Ascending aorta (tissue), 2 donors: ENCODE data around the gene FLNA. TPM values are rescaled to one million over a fixed set of nuclear protein-coding genes. Genes with fewer than 3 reads are reported as not detected.

Experiments
- DNase-seq, 2 donors: peaks; one replicate each; pipeline ENCODE4 v3.0.0-alpha.2; 2019; ENCODE audit warnings: low spot score in 2 of 2
- H3K27ac ChIP-seq, 2 donors: fragments of 200-600 bp; sonication (generic); one replicate each; pipeline ENCODE4 v1.5.1; 2016 to 2017; ENCODE audit warnings: mild to moderate bottlenecking in 1 of 2
- H3K27me3 ChIP-seq: fragments of 200-600 bp; sonication (generic); one replicate; pipeline ENCODE4 v1.5.1; 2017
- H3K36me3 ChIP-seq, 2 donors: fragments of 200-600 bp; sonication (generic); one replicate each; pipeline ENCODE4 v1.5.1; 2016
- H3K4me1 ChIP-seq, 2 donors: fragments of 200-600 bp; sonication (generic); one replicate each; pipeline ENCODE4 v1.5.1; 2016 to 2017; ENCODE audit warnings: mild to moderate bottlenecking in 1 of 2
- H3K4me3 ChIP-seq, 2 donors: fragments of 200-600 bp; sonication (generic); one replicate each; pipeline ENCODE4 v1.5.1; 2016 to 2017; ENCODE audit warnings: mild to moderate bottlenecking in 1 of 2
- H3K9me3 ChIP-seq, 2 donors: fragments of 200-600 bp; sonication (generic); one replicate each; pipeline ENCODE4 v1.5.1; 2016
- CTCF ChIP-seq, 3 experiments: fragments of 200-600 bp in 2 of 3; fragments of 450-650 bp in 1 of 3; sonication (generic) in 2 of 3; IDR thresholded peaks; one replicate each; pipeline ENCODE4 v1.5.1; 2016 to 2019; ENCODE audit warnings: antibody characterized with exemption in 3 of 3, mild to moderate bottlenecking in 1 of 3, moderate library complexity in 1 of 3
- intact Hi-C: fragments of 100-400 bp; cut with DNase I; formaldehyde crosslinking; loops from one replicate; pipeline ENCODE4 v1.15.1; 2023
- total RNA-seq: library from RNA; depleted of rRNA; stranded (reverse); fragments of >200 nt; gene quantifications from one replicate; pipeline ENCODE4 v1.1.0, GENCODE V29; 2016

The FLNA gene
- total RNA-seq, 1 donor from 2014 or later = 6,152 TPM

- TF ChIP-seq CTCF (IDR thresholded peaks at IDR 0.05) = no peak
- Histone ChIP-seq H3K36me3 (no peaks in the 10 kb centered on the region), H3K4me3 (no peak overlapping the region), H3K9me3 (no peaks in the 10 kb centered on the region), H3K27me3 (no peaks in the 10 kb centered on the region), H3K27ac (no peak overlapping the region), H3K4me1 (no peaks in the 10 kb centered on the region)
- no peak for DNase-seq
- intact Hi-C loops = no loop called here
Observed at GRCh38 chrX:154334496-154334895, 39.9 kb downstream of the FLNA start.

GRCh38 chrX:154333837-154334271, 40.6 kb downstream of the FLNA start:
- no peak overlapping the region for H3K27ac ChIP-seq
- H3K9me3 ChIP-seq = no peaks in the 10 kb centered on the region
- no peak for TF ChIP-seq CTCF (IDR thresholded peaks at IDR 0.05)
- no peaks in the 10 kb centered on the region for H3K27me3 ChIP-seq
- H3K4me3 ChIP-seq = no peak overlapping the region
- no peak for DNase-seq
- intact Hi-C loops = no loop called here
- no peaks in the 10 kb centered on the region for H3K4me1 ChIP-seq
- H3K36me3 ChIP-seq = no peaks in the 10 kb centered on the region

GRCh38 chrX:154333116-154333515, 41.3 kb downstream of the FLNA start:
- H3K36me3 ChIP-seq = no peaks in the 10 kb centered on the region
- TF ChIP-seq CTCF (IDR thresholded peaks at IDR 0.05) = no peak
- H3K4me1 ChIP-seq = no peaks in the 10 kb centered on the region
- no peaks in the 10 kb centered on the region for H3K27me3 ChIP-seq
- no peaks in the 10 kb centered on the region for H3K9me3 ChIP-seq
- no peak overlapping the region for H3K27ac ChIP-seq
- intact Hi-C loops = no loop called here
- H3K4me3 ChIP-seq = no peak overlapping the region
- no peak for DNase-seq

GRCh38 chrX:154332561-154332960, 41.9 kb downstream of the FLNA start:
- Histone ChIP-seq H3K27ac (no peak overlapping the region), H3K4me3 (no peak overlapping the region), H3K36me3 (no peaks in the 10 kb centered on the region), H3K9me3 (no peaks in the 10 kb centered on the region), H3K4me1 (no peaks in the 10 kb centered on the region), H3K27me3 (no peaks in the 10 kb centered on the region)
- no peak for TF ChIP-seq CTCF (IDR thresholded peaks at IDR 0.05)
- DNase-seq = no peak
- intact Hi-C loops = no loop called here

GRCh38 chrX:154329294-154329693, 45.1 kb downstream of the FLNA start:
- intact Hi-C loops = no loop called here
- no peaks in the 10 kb centered on the region for H3K27me3 ChIP-seq
- H3K36me3 ChIP-seq = no peaks in the 10 kb centered on the region
- H3K4me3 ChIP-seq = no peak overlapping the region
- H3K27ac ChIP-seq = no peak overlapping the region
- no peak for DNase-seq
- no peaks in the 10 kb centered on the region for H3K9me3 ChIP-seq
- TF ChIP-seq CTCF (IDR thresholded peaks at IDR 0.05) = no peak
- H3K4me1 ChIP-seq = no peaks in the 10 kb centered on the region

GRCh38 chrX:154328646-154329045, 45.8 kb downstream of the FLNA start:
- H3K4me3 ChIP-seq = no peak overlapping the region
- no peak for DNase-seq
- H3K36me3 ChIP-seq = no peaks in the 10 kb centered on the region
- no peak for TF ChIP-seq CTCF (IDR thresholded peaks at IDR 0.05)
- intact Hi-C loops = no loop called here
- H3K27me3 ChIP-seq = no peaks in the 10 kb centered on the region
- H3K9me3 ChIP-seq = no peaks in the 10 kb centered on the region
- no peaks in the 10 kb centered on the region for H3K4me1 ChIP-seq
- no peak overlapping the region for H3K27ac ChIP-seq
